Activated naive CD4-positive, alpha-beta T cell treated with anti-CD3 and anti-CD28 coated beads, Interleukin-2, amount 10 ng/mL, durations not matched to agents 7 days and 5 days (primary cell): Measurements from ENCODE around the gene TSPAN5.
A peak's percentile ranks its signal among the peaks of the same experiment; 100 is the strongest.
"Not testable (repeated sequence)": the region's sequence is repeated elsewhere in the genome, so short reads cannot be mapped to it uniquely, and the experiment has no call there.

ENCODE experiments used
- CTCF ChIA-PET: fragments of 350-600 bp; sonication (Branson Sonifier 250); formaldehyde crosslinking; loops from one replicate; lab custom pipeline; 2021; ENCODE audit warnings: antibody characterized with exemption; lab: Charles Lee
- DNase-seq: peaks from one replicate; pipeline ENCODE4 v3.0.0-alpha.2; 2020
- H3K27ac Mint-ChIP-seq: one replicate; pipeline ENCODE4 v1.8.0; 2021; ENCODE audit warnings: mild to moderate bottlenecking, moderate library complexity, mixed read lengths
- H3K27me3 Mint-ChIP-seq: one replicate; pipeline ENCODE4 v1.8.0; 2021; ENCODE audit warnings: mild to moderate bottlenecking, mixed read lengths
- H3K36me3 Mint-ChIP-seq: one replicate; pipeline ENCODE4 v1.8.0; 2021; ENCODE audit warnings: mixed read lengths
- H3K4me1 Mint-ChIP-seq: one replicate; pipeline ENCODE4 v1.8.0; 2021; ENCODE audit warnings: mixed read lengths
- H3K4me3 Mint-ChIP-seq: one replicate; pipeline ENCODE4 v1.8.0; 2021; ENCODE audit warnings: mild to moderate bottlenecking, moderate library complexity, mixed read lengths
- H3K9me3 Mint-ChIP-seq: one replicate; pipeline ENCODE4 v1.8.0; 2021; ENCODE audit warnings: mixed read lengths

The TSPAN5 gene

DNA sequence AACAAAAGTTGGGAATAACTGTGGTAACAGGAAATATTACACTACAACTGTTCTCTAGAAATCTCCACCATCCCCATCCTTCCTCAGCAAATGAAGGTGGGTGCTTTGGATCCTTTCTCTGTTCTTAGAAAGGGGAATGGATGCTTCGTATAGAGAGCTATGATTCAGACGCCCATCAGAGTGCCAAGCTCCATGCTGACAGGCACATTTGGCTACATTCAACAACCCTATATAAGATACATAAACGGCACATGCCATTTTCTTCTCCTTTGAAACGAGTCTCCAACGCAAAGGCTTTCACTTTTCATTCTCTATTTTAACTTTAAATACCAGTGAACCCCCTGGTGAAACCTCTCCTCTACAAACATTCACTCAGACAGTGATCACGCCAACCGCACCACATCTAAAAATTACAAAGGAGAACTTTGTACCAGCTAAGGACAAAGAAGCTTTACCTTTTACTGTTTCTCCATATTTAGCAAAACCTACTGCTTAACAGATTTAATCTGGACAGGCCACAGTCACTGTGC lies 172.5 kb downstream of the TSPAN5 start:
- CTCF ChIA-PET = interaction anchor here (0.6 to 1.3 kb wide), 5 partner anchors 15 to 174 kb away, joined by 3 to 6 read pairs (median 4); no protein-coding TSS in a partner anchor
- peaks cover 4% of the 10 kb centered on the region for H3K36me3 Mint-ChIP-seq
- no peak overlapping the region for H3K4me3 Mint-ChIP-seq
- no peak for DNase-seq
- H3K9me3 Mint-ChIP-seq = no peaks in the 10 kb centered on the region
- peaks cover 45% of the 10 kb centered on the region for H3K4me1 Mint-ChIP-seq
- peak overlapping the region; percentile 61 for H3K27ac Mint-ChIP-seq
- H3K27me3 Mint-ChIP-seq = no peaks in the 10 kb centered on the region

DNA sequence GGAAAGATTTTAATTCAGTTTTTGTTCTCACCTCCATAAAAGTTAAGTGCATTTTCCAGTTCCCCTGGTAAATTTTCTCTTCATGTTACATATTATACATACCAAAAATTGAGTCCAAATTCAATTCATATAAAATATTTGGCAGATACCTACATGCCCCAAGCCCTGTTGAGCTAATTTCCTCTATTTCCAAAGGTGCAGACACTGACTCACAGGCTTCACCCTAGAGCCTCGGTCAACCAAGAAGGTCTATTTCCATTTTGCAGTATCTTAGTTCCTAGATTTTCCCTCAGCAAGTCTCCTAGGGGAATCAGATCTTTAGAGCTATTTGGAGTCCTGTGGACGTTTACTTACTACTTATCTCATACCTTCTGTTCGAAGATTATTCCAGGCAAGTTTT lies 174.4 kb downstream of the TSPAN5 start:
- Mint-ChIP-seq H3K4me1 (peaks cover 53% of the 10 kb centered on the region), H3K27me3 (no peaks in the 10 kb centered on the region), H3K36me3 (peaks cover 4% of the 10 kb centered on the region), H3K27ac (no peak overlapping the region), H3K4me3 (no peak overlapping the region), H3K9me3 (no peaks in the 10 kb centered on the region)
- no peak for DNase-seq
- CTCF ChIA-PET = interaction anchor here (1.2 kb wide), 1 partner anchor 12 kb away, joined by 3 read pairs; no protein-coding TSS in a partner anchor

GRCh38 chr4:98482847-98483806 lies 175.3 kb downstream of the TSPAN5 start:
- no peak for DNase-seq
- Mint-ChIP-seq H3K9me3 (no peaks in the 10 kb centered on the region), H3K36me3 (peaks cover 10% of the 10 kb centered on the region), H3K27ac (no peak overlapping the region), H3K27me3 (no peaks in the 10 kb centered on the region), H3K4me1 (peaks cover 48% of the 10 kb centered on the region), H3K4me3 (no peak overlapping the region)
- CTCF ChIA-PET = interaction anchor here (0.8 to 1.3 kb wide), 4 partner anchors 11 to 28 kb away, joined by 3 to 4 read pairs (median 3); no protein-coding TSS in a partner anchor

- no peak for DNase-seq
- Mint-ChIP-seq H3K36me3 (peaks cover 11% of the 10 kb centered on the region), H3K9me3 (no peaks in the 10 kb centered on the region), H3K4me3 (no peak overlapping the region), H3K27ac (no peak overlapping the region), H3K4me1 (peaks cover 46% of the 10 kb centered on the region), H3K27me3 (no peaks in the 10 kb centered on the region)
- CTCF ChIA-PET = interaction anchor here (0.6 to 1.3 kb wide), 4 partner anchors 11 to 89 kb away, joined by 3 to 4 read pairs (median 3); no protein-coding TSS in a partner anchor
Observed at GRCh38 chr4:98482503-98482846, 175.9 kb downstream of the TSPAN5 start.

DNA sequence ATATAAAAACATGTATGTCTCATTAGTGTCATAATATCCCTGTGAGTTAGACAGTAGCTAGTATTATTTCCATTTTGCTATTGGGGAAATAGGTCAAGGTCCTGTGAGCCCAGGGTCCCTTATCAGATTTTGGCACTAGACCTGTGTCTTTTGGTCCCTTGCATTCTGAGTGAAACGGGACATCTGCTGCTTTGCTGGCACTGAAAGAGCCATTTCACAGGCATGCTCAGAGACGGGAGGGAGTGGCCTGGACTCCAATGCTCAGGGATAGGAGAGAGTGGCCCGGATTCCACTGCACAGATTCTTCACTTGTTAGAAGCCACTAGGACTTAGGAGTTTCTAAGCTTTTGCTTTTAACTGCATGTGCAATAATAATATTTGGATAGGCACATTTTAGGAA lies 177.2 kb downstream of the TSPAN5 start:
- CTCF ChIA-PET = interaction anchor here (1.6 kb wide), 1 partner anchor 13 kb away, joined by 4 read pairs; no protein-coding TSS in a partner anchor
- peaks cover 19% of the 10 kb centered on the region for H3K36me3 Mint-ChIP-seq
- no peaks in the 10 kb centered on the region for H3K9me3 Mint-ChIP-seq
- DNase-seq = no peak
- no peaks in the 10 kb centered on the region for H3K27me3 Mint-ChIP-seq
- H3K4me3 Mint-ChIP-seq = no peak overlapping the region
- no peak overlapping the region for H3K27ac Mint-ChIP-seq
- H3K4me1 Mint-ChIP-seq = peaks cover 40% of the 10 kb centered on the region

- no peaks in the 10 kb centered on the region for H3K9me3 Mint-ChIP-seq
- CTCF ChIA-PET = interaction anchor here (1.6 kb wide), 1 partner anchor 13 kb away, joined by 4 read pairs; no protein-coding TSS in a partner anchor
- peaks cover 22% of the 10 kb centered on the region for H3K36me3 Mint-ChIP-seq
- no peak overlapping the region for H3K27ac Mint-ChIP-seq
- peaks cover 34% of the 10 kb centered on the region for H3K4me1 Mint-ChIP-seq
- H3K4me3 Mint-ChIP-seq = no peak overlapping the region
- DNase-seq = no peak
- no peaks in the 10 kb centered on the region for H3K27me3 Mint-ChIP-seq
Observed at GRCh38 chr4:98480535-98480934, 177.9 kb downstream of the TSPAN5 start.

DNA sequence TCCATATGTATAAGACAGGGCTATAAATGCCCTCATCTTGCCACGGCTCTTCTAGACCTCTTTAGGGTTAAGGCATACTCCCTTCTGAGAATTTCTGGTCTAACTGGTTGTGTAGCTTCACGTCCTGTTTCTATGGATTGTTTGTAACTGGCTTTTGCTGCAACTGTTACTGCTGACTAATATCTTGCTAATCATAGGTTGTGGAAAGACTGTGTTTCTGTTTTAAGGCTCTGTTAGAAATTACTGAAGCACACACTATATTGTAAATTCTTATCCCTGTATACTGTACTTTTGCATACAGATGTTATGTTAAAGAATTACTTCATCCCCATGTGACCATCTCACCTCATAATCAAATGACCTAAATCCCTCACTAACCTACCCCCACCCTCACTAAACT lies 178.8 kb downstream of the TSPAN5 start:
- Mint-ChIP-seq H3K4me1 (peaks cover 28% of the 10 kb centered on the region), H3K36me3 (peaks cover 28% of the 10 kb centered on the region)
- CTCF ChIA-PET = interaction anchor here (1.6 to 2.8 kb wide), 2 partner anchors 12 to 31 kb away, joined by 5 to 13 read pairs; no protein-coding TSS in a partner anchor
- not testable (repeated sequence) for DNase-seq, H3K4me3 Mint-ChIP-seq, H3K9me3 Mint-ChIP-seq, H3K27ac Mint-ChIP-seq, H3K27me3 Mint-ChIP-seq

- no peak for DNase-seq
- peaks cover 43% of the 10 kb centered on the region for H3K36me3 Mint-ChIP-seq
- no peak overlapping the region for H3K4me3 Mint-ChIP-seq
- H3K9me3 Mint-ChIP-seq = no peaks in the 10 kb centered on the region
- CTCF ChIA-PET = interaction anchor here (2.8 kb wide), 1 partner anchor 9 kb away, joined by 13 read pairs; no protein-coding TSS in a partner anchor
- peaks cover 7% of the 10 kb centered on the region for H3K4me1 Mint-ChIP-seq
- H3K27me3 Mint-ChIP-seq = no peaks in the 10 kb centered on the region
- H3K27ac Mint-ChIP-seq = no peak overlapping the region
Observed at GRCh38 chr4:98476891-98477290, 181.5 kb downstream of the TSPAN5 start.

DNA sequence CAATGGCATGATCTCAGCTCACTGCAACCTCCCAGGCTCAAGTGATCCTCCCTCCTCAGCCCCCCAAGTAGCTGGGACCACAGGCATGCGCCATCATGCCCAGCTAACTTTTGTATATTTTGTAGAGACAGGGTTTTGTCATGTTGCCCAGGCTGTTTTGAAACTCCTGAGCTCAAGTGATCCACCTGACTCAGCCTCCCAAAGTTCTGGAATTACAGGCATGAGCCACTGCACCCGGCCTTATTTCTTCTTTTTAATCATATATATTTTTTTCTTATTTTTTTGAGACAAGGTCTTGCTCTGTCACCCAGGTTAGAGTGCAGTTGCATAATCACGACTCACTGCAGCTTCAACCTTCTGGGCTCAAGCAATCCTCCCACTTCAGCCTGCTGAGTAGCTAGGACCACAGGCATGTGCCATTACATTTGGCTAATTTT lies 184.0 kb downstream of the TSPAN5 start:
- CTCF ChIA-PET = no interaction called here
- Mint-ChIP-seq H3K27ac (no peak overlapping the region), H3K27me3 (no peaks in the 10 kb centered on the region), H3K36me3 (peaks cover 55% of the 10 kb centered on the region), H3K4me3 (no peak overlapping the region), H3K9me3 (no peaks in the 10 kb centered on the region), H3K4me1 (peaks cover 15% of the 10 kb centered on the region)
- no peak for DNase-seq

GRCh38 chr4:98473046-98473445 lies 185.4 kb downstream of the TSPAN5 start:
- Mint-ChIP-seq H3K27ac (no peak overlapping the region), H3K9me3 (no peaks in the 10 kb centered on the region), H3K27me3 (no peaks in the 10 kb centered on the region), H3K4me3 (no peak overlapping the region), H3K4me1 (peaks cover 15% of the 10 kb centered on the region), H3K36me3 (peaks cover 48% of the 10 kb centered on the region)
- no peak for DNase-seq
- CTCF ChIA-PET = no interaction called here

- Mint-ChIP-seq H3K4me1 (peaks cover 23% of the 10 kb centered on the region), H3K27me3 (no peaks in the 10 kb centered on the region), H3K36me3 (peaks cover 36% of the 10 kb centered on the region), H3K9me3 (no peaks in the 10 kb centered on the region), H3K27ac (no peak overlapping the region), H3K4me3 (no peak overlapping the region)
- no peak for DNase-seq
- CTCF ChIA-PET = interaction anchor here (1.2 to 1.6 kb wide), 2 partner anchors 14 to 321 kb away, joined by 4 to 5 read pairs; no protein-coding TSS in a partner anchor
Observed at GRCh38 chr4:98470831-98471230, 187.6 kb downstream of the TSPAN5 start.

GRCh38 chr4:98470366-98470765 lies 188.0 kb downstream of the TSPAN5 start:
- no peaks in the 10 kb centered on the region for H3K9me3 Mint-ChIP-seq

DNA sequence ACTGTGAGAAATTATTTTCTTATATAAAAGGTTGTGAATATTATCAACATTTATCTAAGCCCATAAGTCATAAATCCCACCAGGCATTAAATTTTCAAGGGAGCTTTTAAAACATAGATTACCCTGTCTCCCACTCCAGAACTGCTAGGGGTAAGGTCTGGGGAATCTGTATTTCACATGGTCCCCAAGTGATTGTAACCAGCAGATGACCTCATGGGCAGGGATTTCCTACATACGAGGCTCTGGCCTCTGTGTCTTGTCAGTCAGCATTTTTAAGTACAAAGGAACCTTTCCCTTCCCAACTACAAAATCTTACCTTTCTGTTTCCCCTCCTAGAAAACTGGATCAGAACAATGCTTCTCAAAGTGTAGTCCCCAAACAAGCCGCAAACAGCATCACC lies 188.6 kb downstream of the TSPAN5 start:
- Mint-ChIP-seq H3K4me3 (no peak overlapping the region), H3K27me3 (no peaks in the 10 kb centered on the region), H3K27ac (no peak overlapping the region), H3K9me3 (no peaks in the 10 kb centered on the region), H3K4me1 (peaks cover 23% of the 10 kb centered on the region), H3K36me3 (peaks cover 31% of the 10 kb centered on the region)
- DNase-seq = no peak
- CTCF ChIA-PET = interaction anchor here (0.6 to 1.0 kb wide), 3 partner anchors 16 to 1547 kb away, joined by 3 read pairs; no protein-coding TSS in a partner anchor

More at GRCh38 chr4:98470366-98470765, 188.0 kb downstream of the TSPAN5 start:
- DNase-seq = no peak
- Mint-ChIP-seq H3K27me3 (no peaks in the 10 kb centered on the region), H3K4me3 (no peak overlapping the region), H3K36me3 (peaks cover 35% of the 10 kb centered on the region), H3K27ac (no peak overlapping the region), H3K4me1 (peaks cover 23% of the 10 kb centered on the region)
- CTCF ChIA-PET = interaction anchor here (1.2 kb wide), 1 partner anchor 321 kb away, joined by 4 read pairs; no protein-coding TSS in a partner anchor

GRCh38 chr4:98468709-98469108 lies 189.7 kb downstream of the TSPAN5 start:
- no peaks in the 10 kb centered on the region for H3K27me3 Mint-ChIP-seq
- no peak for DNase-seq
- H3K4me1 Mint-ChIP-seq = peaks cover 23% of the 10 kb centered on the region
- CTCF ChIA-PET = interaction anchor here (0.6 to 2.1 kb wide), 9 partner anchors 9 to 526 kb away, joined by 3 to 13 read pairs (median 4); no protein-coding TSS in a partner anchor
- no peak overlapping the region for H3K27ac Mint-ChIP-seq
- H3K9me3 Mint-ChIP-seq = no peaks in the 10 kb centered on the region
- peaks cover 25% of the 10 kb centered on the region for H3K36me3 Mint-ChIP-seq
- no peak overlapping the region for H3K4me3 Mint-ChIP-seq
